Globus pallidus (tissue), 1 donor: Measurements from ENCODE around the gene FRY.
"Not testable (repeated sequence)": the region's sequence is repeated elsewhere in the genome, so short reads cannot be mapped to it uniquely, and the experiment has no call there.

Source experiments
- DNase-seq: peaks from one replicate; pipeline ENCODE4 v3.0.0-alpha.2; 2015; ENCODE audit warnings: low spot score

Gene FRY

GRCh38 chr13:32031025-32031814 is at the start of gene FRY:
Gene FRY, plus strand, starts transcription at chr13:32031774. Its CDS starts 22 bp downstream, at chr13:32031796.
- peak; percentile 61 for DNase-seq

GRCh38 chr13:31982124-31982523 is 49.5 kb upstream of the FRY start:
- no peak for DNase-seq

GRCh38 chr13:31982540-31982939 is 49.0 kb upstream of the FRY start:
- DNase-seq = no peak

GRCh38 chr13:31983696-31984095 is 47.9 kb upstream of the FRY start:
- DNase-seq = not testable (repeated sequence)

GRCh38 chr13:31984388-31984787 is 47.2 kb upstream of the FRY start:
- DNase-seq = not testable (repeated sequence)

- DNase-seq = no peak
Measured at GRCh38 chr13:31986676-31987470, 44.7 kb upstream of the FRY start.

- DNase-seq = no peak
Measured at GRCh38 chr13:31987535-31988170, 43.9 kb upstream of the FRY start.

- DNase-seq = not testable (repeated sequence)
Measured at GRCh38 chr13:31994367-31994766, 37.2 kb upstream of the FRY start.

GRCh38 chr13:31996601-31997000 is 35.0 kb upstream of the FRY start:
- DNase-seq = no peak

GRCh38 chr13:31997641-31998040 is 33.9 kb upstream of the FRY start:
- no peak for DNase-seq

GRCh38 chr13:31998131-31998530 is 33.4 kb upstream of the FRY start:
- DNase-seq = no peak

GRCh38 chr13:32000754-32001153 is 30.8 kb upstream of the FRY start:
- not testable (repeated sequence) for DNase-seq

GRCh38 chr13:32001154-32001768 is 30.3 kb upstream of the FRY start:
- DNase-seq = no peak

- DNase-seq = no peak
Measured at GRCh38 chr13:32001769-32002168, 29.8 kb upstream of the FRY start.

- no peak for DNase-seq
Measured at GRCh38 chr13:32002873-32003272, 28.7 kb upstream of the FRY start.

GRCh38 chr13:32007494-32007893 is 24.1 kb upstream of the FRY start:
- DNase-seq = no peak

- DNase-seq = no peak
Measured at GRCh38 chr13:32008518-32009175, 22.9 kb upstream of the FRY start.

- no peak for DNase-seq
Measured at GRCh38 chr13:32009362-32009761, 22.2 kb upstream of the FRY start.

- no peak for DNase-seq
Measured at GRCh38 chr13:32010136-32010535, 21.4 kb upstream of the FRY start.

GRCh38 chr13:32011971-32012370 is 19.6 kb upstream of the FRY start:
- no peak for DNase-seq

- no peak for DNase-seq
Measured at GRCh38 chr13:32013181-32013580, 18.4 kb upstream of the FRY start.

GRCh38 chr13:32016119-32016518 is 15.5 kb upstream of the FRY start:
- no peak for DNase-seq
